ENCODE data around the gene ASPHD1. TPM values are rescaled to one million over a fixed set of nuclear protein-coding genes. Genes with fewer than 3 reads are reported as not detected.

The ASPHD1 gene, protein sequence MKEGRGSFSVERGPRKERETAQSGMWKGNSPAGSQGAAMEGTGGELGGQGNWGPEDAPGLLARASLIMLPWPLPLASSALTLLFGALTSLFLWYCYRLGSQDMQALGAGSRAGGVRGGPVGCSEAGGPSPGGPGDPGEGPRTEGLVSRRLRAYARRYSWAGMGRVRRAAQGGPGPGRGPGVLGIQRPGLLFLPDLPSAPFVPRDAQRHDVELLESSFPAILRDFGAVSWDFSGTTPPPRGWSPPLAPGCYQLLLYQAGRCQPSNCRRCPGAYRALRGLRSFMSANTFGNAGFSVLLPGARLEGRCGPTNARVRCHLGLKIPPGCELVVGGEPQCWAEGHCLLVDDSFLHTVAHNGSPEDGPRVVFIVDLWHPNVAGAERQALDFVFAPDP
- total RNA-seq, result under 1 TPM in 1 of 2 experiments, not detected in 1; 0.42 TPM

DNA sequence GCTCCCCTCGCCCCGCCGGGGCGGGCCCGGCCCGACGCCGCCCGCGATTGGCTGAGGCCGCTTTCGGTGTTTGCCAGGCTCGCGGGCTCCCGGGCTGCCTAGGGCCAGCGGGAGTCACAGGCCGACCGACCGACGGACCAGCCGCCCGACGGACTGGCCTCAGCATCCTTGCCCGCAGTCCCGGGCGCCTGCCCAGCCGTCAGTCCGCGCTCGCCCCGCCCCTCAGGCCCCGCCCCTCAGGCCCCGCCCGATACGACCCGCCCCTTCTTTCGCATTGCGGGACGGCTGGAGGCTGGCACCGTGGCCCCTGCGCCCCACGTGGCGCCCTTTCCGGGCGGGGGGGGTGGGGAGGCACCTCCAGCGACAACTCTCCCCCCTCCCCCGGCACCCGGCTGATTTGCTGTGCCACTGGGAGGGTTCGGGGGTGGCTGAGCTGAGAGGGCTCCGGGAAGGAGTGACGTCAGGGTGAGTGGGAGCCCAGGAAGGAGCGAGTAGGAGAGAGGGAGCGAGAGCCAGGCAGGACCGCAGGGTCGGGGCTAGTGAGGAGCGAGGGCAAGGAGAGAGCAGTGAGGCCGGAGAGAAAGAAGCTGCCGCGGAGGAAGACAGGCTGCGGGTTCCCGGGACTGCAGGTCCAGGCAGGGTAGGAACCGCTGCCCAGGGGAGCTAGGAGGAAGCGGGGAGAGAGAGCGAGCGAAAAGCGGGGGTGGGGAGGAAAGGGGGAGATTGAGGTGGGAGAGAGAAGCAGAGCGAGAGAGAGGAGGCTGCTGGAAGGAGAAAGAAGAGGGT is at the start of gene ASPHD1:
TSS of gene ASPHD1 (plus strand) at position 387 of the 786 bp plus-strand sequence. CDS start 484 bp downstream, outside the sequence.
- DNase-seq (peak; percentile 93), ATAC-seq (ENCODE audit: low read depth) (peak; percentile 83)
- no peaks in the 10 kb centered on the region for H3K9me3 Mint-ChIP-seq
- H3K4me3 Mint-ChIP-seq, result peak within 1 kb of the TSS; percentile 67
- H3K27me3 Mint-ChIP-seq, result peaks cover 29% of the 10 kb centered on the region
- no peak within 1 kb of the TSS for H3K27ac Mint-ChIP-seq
- POLR2A ChIA-PET, result interaction anchor here (0.6 to 3.4 kb wide), 5 partner anchors 9 to 958 kb away, joined by 3 to 17 read pairs (median 4); partner anchors contain the start of genes KCTD13, TAOK2 and TMEM219
- no peaks in the 10 kb centered on the region for H3K36me3 Mint-ChIP-seq
- H3K4me1 Mint-ChIP-seq, result peaks cover 11% of the 10 kb centered on the region

DNA sequence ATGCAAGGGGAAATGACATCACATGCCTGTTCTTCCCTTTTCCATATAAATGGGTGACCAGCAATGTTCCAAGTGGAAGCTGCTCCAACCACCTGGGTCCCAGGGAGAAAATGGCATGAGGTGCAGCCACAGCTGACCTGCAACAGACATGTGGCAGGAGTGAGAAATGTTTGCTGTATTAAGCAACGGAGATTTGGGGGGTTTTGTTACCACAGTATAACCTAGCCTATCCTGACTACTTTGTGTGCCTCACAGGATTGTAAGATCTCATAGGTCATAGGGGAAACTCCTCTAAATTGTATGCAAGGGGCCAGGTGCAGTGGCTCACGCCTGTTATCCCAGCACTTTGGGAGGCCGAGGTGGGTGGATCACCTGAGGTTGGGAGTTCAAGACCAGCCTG is 49.3 kb upstream of the ASPHD1 start:
- Mint-ChIP-seq H3K36me3 (peaks cover 17% of the 10 kb centered on the region), H3K27ac (no peak overlapping the region), H3K9me3 (no peaks in the 10 kb centered on the region), H3K4me1 (peaks cover 4% of the 10 kb centered on the region), H3K27me3 (no peaks in the 10 kb centered on the region), H3K4me3 (no peak overlapping the region)
- ATAC-seq (ENCODE audit: low read depth) (no peak), DNase-seq (no peak)
- POLR2A ChIA-PET, result interaction anchor here (1.2 kb wide), 1 partner anchor 34 kb away, joined by 3 read pairs; no protein-coding TSS in a partner anchor

DNA sequence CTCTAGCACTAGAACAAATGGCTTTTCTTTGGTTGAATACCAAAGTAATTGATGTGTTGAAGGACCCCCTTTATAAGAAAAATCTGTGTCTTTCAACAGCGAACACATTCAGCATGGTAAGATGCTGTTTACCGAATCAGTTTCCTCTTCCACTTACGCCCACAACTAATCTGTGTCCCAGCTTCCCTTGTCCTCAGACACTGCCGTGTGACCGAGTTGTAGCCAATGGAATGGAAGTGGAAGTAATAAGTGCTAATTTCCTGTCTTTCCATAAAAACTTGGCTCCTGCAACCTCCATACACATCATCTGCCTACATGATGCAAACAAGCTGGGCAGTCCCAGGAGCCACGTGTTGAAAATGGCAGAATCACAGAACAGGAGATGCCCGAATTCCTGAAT is 47.6 kb upstream of the ASPHD1 start:
- POLR2A ChIA-PET, result no interaction called here
- H3K4me1 Mint-ChIP-seq, result peaks cover 4% of the 10 kb centered on the region
- no peak for DNase-seq

DNA sequence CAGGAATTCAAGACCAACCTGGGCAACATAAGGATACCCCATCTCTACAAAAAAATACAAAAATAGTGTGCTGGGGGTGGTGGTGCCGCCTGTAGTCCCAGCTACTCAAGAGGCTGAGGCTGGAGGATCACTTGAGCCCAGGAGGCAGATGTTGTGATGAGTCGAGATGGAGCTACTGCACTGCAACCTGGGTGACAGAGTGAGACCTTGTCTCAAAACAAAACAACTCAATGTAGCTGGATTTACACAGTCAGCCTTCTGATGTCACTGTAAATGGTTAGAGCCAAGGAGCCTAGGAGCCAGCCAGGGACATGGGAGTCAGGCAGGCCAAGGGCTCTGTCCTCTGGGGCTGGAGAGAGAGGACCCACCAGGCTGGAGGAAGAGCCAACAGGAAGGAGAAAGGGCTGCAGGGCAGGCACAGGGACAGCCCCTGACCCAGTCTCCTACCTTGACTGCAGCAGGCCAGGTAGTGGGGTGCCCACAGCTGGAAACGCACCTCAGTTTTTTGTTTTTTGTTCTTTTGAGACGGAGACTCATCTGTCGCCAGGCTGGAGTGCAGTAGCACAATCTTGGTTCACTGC is 45.7 kb upstream of the ASPHD1 start:
- POLR2A ChIA-PET, result interaction anchor here (1.0 kb wide), 1 partner anchor 42 kb away, joined by 3 read pairs; the partner anchor contains the start of gene PRRT2
- peaks cover 19% of the 10 kb centered on the region for H3K36me3 Mint-ChIP-seq
- no peak overlapping the region for H3K27ac Mint-ChIP-seq
- H3K9me3 Mint-ChIP-seq, result no peaks in the 10 kb centered on the region
- no peak for DNase-seq
- no peaks in the 10 kb centered on the region for H3K27me3 Mint-ChIP-seq
- no peaks in the 10 kb centered on the region for H3K4me1 Mint-ChIP-seq
- no peak for ATAC-seq (ENCODE audit: low read depth)
- H3K4me3 Mint-ChIP-seq, result no peak overlapping the region

More for the DNA sequence above, 47.6 kb upstream of the ASPHD1 start:
- H3K9me3 Mint-ChIP-seq, result no peaks in the 10 kb centered on the region
- H3K4me3 Mint-ChIP-seq, result no peak overlapping the region
- H3K27me3 Mint-ChIP-seq, result no peaks in the 10 kb centered on the region
- peaks cover 15% of the 10 kb centered on the region for H3K36me3 Mint-ChIP-seq
- ATAC-seq (ENCODE audit: low read depth), result no peak
- H3K27ac Mint-ChIP-seq, result no peak overlapping the region

DNA sequence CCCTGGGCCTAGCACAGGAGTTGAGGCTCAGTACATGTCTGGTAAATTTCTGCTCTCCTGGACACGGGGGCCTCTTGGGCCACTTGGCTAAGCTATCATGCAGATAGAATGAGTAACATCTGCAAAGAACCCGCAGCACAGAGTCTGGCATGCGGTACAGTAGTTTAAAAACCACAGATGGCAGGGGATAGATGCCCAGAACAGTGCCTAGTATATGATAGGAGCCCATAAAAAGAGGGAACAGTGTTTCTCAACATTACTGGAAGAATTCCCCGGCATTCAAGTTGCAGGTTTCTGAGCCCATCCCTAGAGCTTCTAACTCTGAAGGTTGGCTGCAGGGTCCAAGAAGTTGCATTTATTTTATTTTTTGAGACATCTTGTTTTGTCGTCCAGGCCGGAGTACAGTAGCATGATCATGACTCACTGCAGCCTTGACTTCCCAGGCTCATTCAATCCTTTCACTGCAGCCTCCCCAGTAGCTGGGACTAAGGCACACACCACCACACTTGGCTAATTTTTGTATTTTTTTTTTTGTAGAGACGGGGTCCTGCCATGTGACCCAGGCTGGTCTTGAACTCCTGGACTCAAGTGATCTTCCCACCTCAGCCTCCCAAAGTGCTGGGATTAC is 43.0 kb upstream of the ASPHD1 start:
- H3K27ac Mint-ChIP-seq, result no peak overlapping the region
- H3K9me3 Mint-ChIP-seq, result no peaks in the 10 kb centered on the region
- peaks cover 15% of the 10 kb centered on the region for H3K36me3 Mint-ChIP-seq
- no peaks in the 10 kb centered on the region for H3K27me3 Mint-ChIP-seq
- POLR2A ChIA-PET, result interaction anchor here (0.7 kb wide), 1 partner anchor 36 kb away, joined by 4 read pairs; no protein-coding TSS in a partner anchor
- ATAC-seq (ENCODE audit: low read depth), result no peak
- DNase-seq, result no peak
- H3K4me1 Mint-ChIP-seq, result peaks cover 7% of the 10 kb centered on the region
- no peak overlapping the region for H3K4me3 Mint-ChIP-seq

DNA sequence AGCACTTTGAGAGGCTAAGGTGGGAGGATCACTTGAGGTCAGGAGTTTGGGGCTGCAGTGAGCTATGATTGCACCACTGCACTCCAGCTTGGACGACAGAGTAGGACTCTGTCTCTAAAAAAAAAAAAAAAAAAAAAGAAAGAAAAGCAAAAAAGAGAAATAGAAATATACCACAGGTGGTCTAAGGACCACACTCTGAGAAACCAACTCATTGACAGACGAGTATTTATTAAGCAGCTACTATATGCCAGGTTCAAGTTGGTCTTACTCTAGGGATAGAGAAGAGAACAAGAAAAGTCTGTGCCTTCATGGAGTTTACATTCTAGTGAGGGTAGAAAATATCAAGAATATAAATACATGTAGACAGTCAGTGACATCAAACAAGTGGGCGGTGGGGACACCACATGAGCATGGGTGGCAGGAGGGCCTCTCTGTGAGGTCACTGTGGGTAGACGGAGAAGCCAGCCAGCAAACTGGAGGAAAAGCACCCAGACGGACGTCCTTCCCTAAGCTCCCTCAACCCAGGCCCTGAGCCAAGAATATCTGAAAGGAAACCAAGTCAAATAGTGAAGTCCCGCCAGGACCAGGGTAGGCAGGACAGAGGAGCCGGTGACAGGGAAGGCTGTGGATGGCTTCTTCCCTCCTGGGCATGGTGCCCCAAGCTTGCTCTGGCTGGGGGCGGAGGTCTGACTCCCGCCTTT is 42.0 kb upstream of the ASPHD1 start:
- peaks cover 15% of the 10 kb centered on the region for H3K36me3 Mint-ChIP-seq
- POLR2A ChIA-PET, result interaction anchor here (0.6 to 0.7 kb wide), 2 partner anchors 15 kb away, joined by 4 to 5 read pairs; no protein-coding TSS in a partner anchor
- H3K4me1 Mint-ChIP-seq, result peaks cover 9% of the 10 kb centered on the region
- H3K27ac Mint-ChIP-seq, result no peak overlapping the region
- no peak overlapping the region for H3K4me3 Mint-ChIP-seq
- no peaks in the 10 kb centered on the region for H3K27me3 Mint-ChIP-seq
- H3K9me3 Mint-ChIP-seq, result no peaks in the 10 kb centered on the region
- no peak for DNase-seq
- no peak for ATAC-seq (ENCODE audit: low read depth)

DNA sequence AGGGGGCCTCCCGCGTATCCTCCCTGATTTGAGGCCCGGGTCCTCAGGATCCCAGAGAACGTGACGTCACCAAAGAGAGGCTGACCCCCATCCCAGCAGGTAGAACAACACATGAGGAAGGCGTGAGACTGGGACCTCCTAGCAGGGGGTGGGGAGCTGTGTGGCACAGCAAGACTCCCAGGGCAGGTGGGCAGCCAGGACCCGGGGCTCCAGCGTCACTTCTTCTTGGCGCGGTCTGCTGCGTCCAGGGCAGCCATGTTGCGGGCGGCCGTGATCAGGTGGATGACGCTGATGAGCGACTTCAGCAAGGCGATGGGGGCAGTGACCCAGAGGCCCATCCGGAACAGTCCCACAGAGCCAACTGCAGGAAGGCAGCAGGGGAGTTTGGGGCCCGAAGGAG is 41.3 kb upstream of the ASPHD1 start:
- peaks cover 15% of the 10 kb centered on the region for H3K36me3 Mint-ChIP-seq
- no peak overlapping the region for H3K4me3 Mint-ChIP-seq
- no peak overlapping the region for H3K27ac Mint-ChIP-seq
- no peaks in the 10 kb centered on the region for H3K27me3 Mint-ChIP-seq
- no peaks in the 10 kb centered on the region for H3K9me3 Mint-ChIP-seq
- H3K4me1 Mint-ChIP-seq, result peaks cover 11% of the 10 kb centered on the region
- no peak for DNase-seq
- ATAC-seq (ENCODE audit: low read depth), result no peak
- POLR2A ChIA-PET, result no interaction called here

DNA sequence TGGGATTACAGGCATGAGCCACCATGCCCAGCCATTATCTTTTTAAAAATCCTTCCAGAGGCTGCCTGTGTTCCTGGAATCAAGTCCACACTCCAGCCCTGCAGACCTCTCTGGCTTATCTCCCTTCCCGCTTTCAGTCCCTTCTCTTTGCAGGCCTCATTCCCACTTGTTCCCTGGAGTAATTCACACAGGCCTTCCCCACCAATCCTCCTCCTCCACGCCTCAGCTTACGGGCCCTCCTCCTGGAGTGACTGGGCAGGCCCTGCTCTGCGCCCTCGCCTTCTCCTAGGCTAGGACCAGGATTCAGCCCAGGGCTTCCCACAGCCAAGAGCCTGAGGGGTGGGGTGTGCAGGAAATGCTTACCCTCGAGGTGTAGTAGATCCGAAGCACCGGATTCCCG is 40.1 kb upstream of the ASPHD1 start:
- H3K4me1 Mint-ChIP-seq, result peaks cover 11% of the 10 kb centered on the region
- DNase-seq (no peak), ATAC-seq (ENCODE audit: low read depth) (no peak)
- peaks cover 15% of the 10 kb centered on the region for H3K36me3 Mint-ChIP-seq
- H3K27ac Mint-ChIP-seq, result no peak overlapping the region
- no peaks in the 10 kb centered on the region for H3K27me3 Mint-ChIP-seq
- no peak overlapping the region for H3K4me3 Mint-ChIP-seq
- H3K9me3 Mint-ChIP-seq, result no peaks in the 10 kb centered on the region
- POLR2A ChIA-PET, result no interaction called here

DNA sequence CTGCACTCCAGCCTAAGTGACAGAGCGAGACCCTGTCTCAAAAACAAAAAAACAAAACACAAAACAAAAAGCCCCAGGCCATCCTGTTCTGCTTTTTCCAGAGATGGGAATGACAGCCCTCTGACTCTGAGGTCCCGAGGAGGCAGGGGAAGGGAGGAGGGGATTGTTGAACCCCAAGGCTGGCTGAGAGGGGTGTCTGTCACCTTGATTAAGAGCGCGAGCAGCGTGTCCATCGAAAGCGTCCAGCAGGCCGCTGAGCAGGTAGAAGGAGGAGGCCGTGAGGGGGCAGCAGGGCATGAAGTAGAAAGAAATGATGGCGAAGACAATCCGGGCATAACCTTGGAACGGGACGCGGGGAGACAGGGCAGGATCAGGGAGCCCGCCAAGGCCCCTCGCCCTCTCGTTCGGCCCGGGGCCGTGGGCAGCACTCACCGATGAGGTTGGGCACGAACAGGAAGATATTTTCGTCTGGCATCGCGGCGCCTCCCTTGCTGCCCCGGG is 37.9 kb upstream of the ASPHD1 start:
- POLR2A ChIA-PET, result interaction anchor here (1.5 kb wide), 1 partner anchor 55 kb away, joined by 4 read pairs; no protein-coding TSS in a partner anchor
- DNase-seq, result no peak

DNA sequence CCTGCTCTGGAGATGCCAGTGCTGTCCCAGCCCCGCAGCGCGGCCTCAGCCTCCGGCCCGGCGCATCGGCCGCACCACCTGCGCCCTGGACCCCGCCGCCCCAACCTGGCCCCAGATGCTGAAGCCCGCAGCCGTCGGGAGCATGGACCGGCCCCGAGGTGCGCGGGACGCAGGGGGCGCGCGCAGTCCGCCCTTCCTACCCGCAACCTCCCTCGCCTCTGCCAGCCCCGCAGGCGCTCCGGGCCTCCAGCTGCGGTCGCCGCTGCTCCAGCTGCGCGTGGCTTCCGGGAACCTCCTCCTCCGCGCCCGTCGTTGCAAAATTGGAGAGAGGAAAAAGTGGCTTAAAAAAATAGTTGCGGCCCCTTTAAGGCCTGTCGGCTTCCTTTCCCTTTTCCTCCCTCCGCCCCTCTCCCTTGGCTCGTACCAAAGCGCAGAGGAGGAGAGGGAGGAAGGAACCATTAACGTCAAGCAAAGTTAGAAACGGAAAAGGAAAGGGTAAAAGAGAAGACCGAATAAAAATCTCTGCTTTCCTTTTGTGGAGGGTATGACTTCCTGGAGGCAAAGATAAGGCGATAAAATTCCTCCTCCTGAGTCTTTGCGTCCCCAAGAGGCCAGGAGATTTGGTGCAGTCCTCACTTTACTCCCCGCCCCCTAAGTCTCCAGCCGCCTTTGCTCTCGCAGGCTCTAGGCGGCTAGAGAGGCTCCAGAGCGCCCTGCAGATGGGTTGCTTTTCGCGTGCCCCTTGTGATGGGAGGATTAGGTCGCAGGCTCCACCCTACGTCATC is 37.2 kb upstream of the ASPHD1 start, which contains the start of gene CDIPT:
TSS of gene CDIPT (minus strand) at position 343 of the 785 bp plus-strand sequence. CDS start 369 bp downstream, outside the sequence.
- POLR2A ChIA-PET, result interaction anchor here (0.6 to 1.7 kb wide), 4 partner anchors 43 to 98 kb away, joined by 3 to 10 read pairs (median 4); partner anchors contain the start of genes KCTD13, MVP and TMEM219
- Mint-ChIP-seq H3K27me3 (no peaks in the 10 kb centered on the region), H3K9me3 (no peaks in the 10 kb centered on the region), H3K4me3 (peak within 1 kb of the TSS; percentile 96), H3K27ac (peak within 1 kb of the TSS; percentile 100), H3K36me3 (peaks cover 12% of the 10 kb centered on the region), H3K4me1 (peaks cover 13% of the 10 kb centered on the region)
- ATAC-seq (ENCODE audit: low read depth), result peak; percentile 97
- peak; percentile 86 for DNase-seq

More for the DNA sequence above, 37.9 kb upstream of the ASPHD1 start:
- Mint-ChIP-seq H3K4me3 (peak overlapping the region; percentile 96), H3K36me3 (peaks cover 13% of the 10 kb centered on the region), H3K27me3 (no peaks in the 10 kb centered on the region), H3K9me3 (no peaks in the 10 kb centered on the region), H3K27ac (peak overlapping the region; percentile 93), H3K4me1 (peaks cover 11% of the 10 kb centered on the region)
- ATAC-seq (ENCODE audit: low read depth), result no peak

DNA sequence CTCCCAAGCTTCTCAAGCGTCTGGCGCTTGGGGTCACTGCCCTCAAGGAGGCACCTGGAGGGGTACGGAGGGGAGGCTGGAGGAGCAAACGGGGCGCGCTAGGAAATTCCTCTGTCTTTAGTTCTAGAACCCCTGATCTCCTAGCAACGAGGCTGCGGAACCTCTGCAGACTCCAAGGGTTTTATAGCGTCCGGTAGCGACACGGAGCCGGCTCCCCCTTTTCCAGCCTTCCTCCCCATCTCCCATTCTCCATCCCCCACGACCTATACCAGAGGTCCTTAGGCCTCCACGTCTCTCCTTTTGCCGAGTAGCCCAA is 36.7 kb upstream of the ASPHD1 start:
- peak overlapping the region; percentile 96 for H3K4me3 Mint-ChIP-seq
- peaks cover 9% of the 10 kb centered on the region for H3K36me3 Mint-ChIP-seq

More for the DNA sequence above, 36.7 kb upstream of the ASPHD1 start:
- POLR2A ChIA-PET, result interaction anchor here (0.6 to 1.7 kb wide), 4 partner anchors 43 to 98 kb away, joined by 3 to 10 read pairs (median 4); partner anchors contain the start of genes KCTD13, MVP and TMEM219
- no peak for ATAC-seq (ENCODE audit: low read depth)
- peak overlapping the region; percentile 100 for H3K27ac Mint-ChIP-seq
- no peaks in the 10 kb centered on the region for H3K9me3 Mint-ChIP-seq
- peaks cover 13% of the 10 kb centered on the region for H3K4me1 Mint-ChIP-seq
- no peaks in the 10 kb centered on the region for H3K27me3 Mint-ChIP-seq
- DNase-seq, result no peak
